Neuronal stem cell (in vitro differentiated cells): ENCODE measurements around the gene MCUR1.
A peak's percentile ranks its signal among the peaks of the same experiment; 100 is the strongest.

Experiments
- DNase-seq: peaks from one replicate; pipeline ENCODE4 v3.0.0-alpha.2; 2013; ENCODE audit warnings: low spot score
- H2AFZ ChIP-seq: one replicate; pipeline ENCODE4 v1.6.1; 2013; ENCODE audit warnings: mild to moderate bottlenecking, low read length, inconsistent platforms
- H2AK5ac ChIP-seq: 2 replicates; pipeline ENCODE4 v1.6.1; 2013; ENCODE audit warnings: low read depth, mild to moderate bottlenecking, inconsistent platforms, low read length, moderate library complexity, mixed read lengths
- H2BK120ac ChIP-seq: 2 replicates; pipeline ENCODE4 v1.6.1; 2013; ENCODE audit warnings: low read depth, mild to moderate bottlenecking, inconsistent platforms, low read length, moderate library complexity, mixed read lengths
- H2BK12ac ChIP-seq: one replicate; pipeline ENCODE4 v1.6.1; 2013; ENCODE audit warnings: low read length, inconsistent platforms
- H2BK15ac ChIP-seq: 2 replicates; pipeline ENCODE4 v1.6.1; 2013; ENCODE audit warnings: mild to moderate bottlenecking, low read length, inconsistent platforms, mixed read lengths
- H2BK5ac ChIP-seq: one replicate; pipeline ENCODE4 v1.6.1; 2013; ENCODE audit warnings: inconsistent platforms, mild to moderate bottlenecking, low read length, moderate library complexity
- H3K14ac ChIP-seq: one replicate; pipeline ENCODE4 v1.6.1; 2013; ENCODE audit warnings: low read length, inconsistent platforms
- H3K18ac ChIP-seq: 2 replicates; pipeline ENCODE4 v1.6.1; 2013; ENCODE audit warnings: low read length, inconsistent platforms
- H3K23ac ChIP-seq: 2 replicates; pipeline ENCODE4 v1.6.1; 2013; ENCODE audit warnings: low read depth, mild to moderate bottlenecking, mixed read lengths, low read length, inconsistent platforms; ENCODE audit not compliant: poor library complexity
- H3K27ac ChIP-seq: replicated peaks from 3 replicates; pipeline ENCODE4 v1.5.1; 2013; ENCODE audit warnings: low read length, inconsistent platforms
- H3K27me3 ChIP-seq, 3 experiments: 2 replicates each; pipeline ENCODE4 v1.6.1; 2013; ENCODE audit warnings: low read length in 3 of 3, mild to moderate bottlenecking in 2 of 3, inconsistent platforms in 1 of 3, low read depth in 1 of 3, mixed read lengths in 1 of 3, moderate library complexity in 1 of 3; ENCODE audit not compliant: control insufficient read depth in 3 of 3, insufficient read depth in 3 of 3
- H3K36me3 ChIP-seq, 2 donors: replicated peaks in 1 of 2; 2 replicates each; pipeline ENCODE4 v1.6.1; 2013; ENCODE audit warnings: low read length in 2 of 2; ENCODE audit not compliant: control insufficient read depth in 2 of 2, insufficient read depth in 2 of 2
- H3K4ac ChIP-seq: 2 replicates; pipeline ENCODE4 v1.6.1; 2013; ENCODE audit warnings: inconsistent platforms, mild to moderate bottlenecking, low read length, moderate library complexity
- H3K4me1 ChIP-seq, 2 donors: 1 replicate in 1 of 2; 2 replicates in 1 of 2; pipeline ENCODE4 v1.6.1; 2013; ENCODE audit warnings: low read length in 2 of 2, low read depth in 1 of 2; ENCODE audit not compliant: control insufficient read depth in 2 of 2, insufficient read depth in 1 of 2
- H3K4me2 ChIP-seq: one replicate; pipeline ENCODE4 v1.6.1; 2013; ENCODE audit warnings: mild to moderate bottlenecking, low read length, inconsistent platforms; ENCODE audit not compliant: insufficient read depth, poor library complexity, severe bottlenecking
- H3K4me3 ChIP-seq, 2 donors: 2 replicates each; pipeline ENCODE4 v1.5.1; 2013; ENCODE audit warnings: low read length in 2 of 2, mild to moderate bottlenecking in 2 of 2, inconsistent platforms in 1 of 2, moderate library complexity in 1 of 2
- H3K79me1 ChIP-seq: one replicate; pipeline ENCODE4 v1.6.1; 2013; ENCODE audit warnings: low read depth, mild to moderate bottlenecking, inconsistent platforms, low read length, moderate library complexity
- H3K9ac ChIP-seq: one replicate; pipeline ENCODE4 v1.6.1; 2013; ENCODE audit warnings: mild to moderate bottlenecking, low read depth, low read length, inconsistent platforms; ENCODE audit not compliant: poor library complexity
- H3K9me3 ChIP-seq, 2 donors: replicated peaks in 1 of 2; 2 replicates each; pipeline versions ENCODE3 to v1.6.1; 2013; ENCODE audit warnings: low read length in 2 of 2, mild to moderate bottlenecking in 2 of 2, inconsistent platforms in 1 of 2, low read depth in 1 of 2, mixed read lengths in 1 of 2, moderate library complexity in 1 of 2; ENCODE audit not compliant: control insufficient read depth in 2 of 2, insufficient read depth in 1 of 2
- H4K8ac ChIP-seq: one replicate; pipeline ENCODE4 v1.6.1; 2013; ENCODE audit warnings: low read depth, mild to moderate bottlenecking, inconsistent platforms, low read length, moderate library complexity
- H4K91ac ChIP-seq: one replicate; pipeline ENCODE4 v1.6.1; 2013; ENCODE audit warnings: low read length, low read depth, mild to moderate bottlenecking, inconsistent platforms; ENCODE audit not compliant: poor library complexity
- WGBS, 2 donors: extraction: QIAGEN DNeasy Blood & Tissue Kit; methylation state at CpG; one replicate each; pipeline ENCODE4 v1.1.7; 2013; ENCODE audit warnings: missing lambda C conversion rate in 2 of 2, mixed read lengths in 1 of 2; ENCODE audit not compliant: insufficient read length in 2 of 2, insufficient replicate concordance in 1 of 2; ENCODE audit errors: extremely low coverage in 2 of 2; 5-methylcytosine and 5-hydroxymethylcytosine counted together

Gene MCUR1

DNA sequence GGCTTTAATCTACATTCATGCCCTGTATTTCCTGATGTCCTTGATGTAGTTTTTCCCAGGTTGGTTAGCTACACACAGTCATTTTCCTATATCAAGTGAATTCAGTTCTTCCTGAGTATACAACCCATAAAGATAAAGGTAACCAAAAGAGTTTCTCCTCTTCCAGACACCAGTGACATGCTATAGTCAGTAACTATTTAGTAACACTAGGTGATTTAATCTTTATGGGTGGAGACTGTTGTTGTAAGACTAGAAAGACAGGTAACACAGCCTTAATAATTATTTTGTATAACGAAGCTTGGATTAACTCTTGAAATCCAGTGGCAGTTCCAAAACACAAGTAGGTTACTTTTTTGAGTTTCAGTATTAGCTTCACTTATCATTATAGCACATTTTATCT is 17.6 kb downstream of the MCUR1 start:
- Histone ChIP-seq H4K91ac (no peak overlapping the region), H3K4ac (no peak overlapping the region), H3K4me1 (no peaks in the 10 kb centered on the region), H2AFZ (no peak overlapping the region), H3K36me3 (peaks cover 12 to 85% of the 10 kb centered on the region in 2 donors), H2BK12ac (no peak overlapping the region), H3K4me3 (no peak overlapping the region), H2BK15ac (no peak overlapping the region), H2BK5ac (no peak overlapping the region), H3K9ac (no peak overlapping the region), H3K14ac (no peak overlapping the region), H3K23ac (no peak overlapping the region), H3K27ac (no peak overlapping the region), H2AK5ac (no peak overlapping the region), H3K79me1 (no peaks in the 10 kb centered on the region), H2BK120ac (no peak overlapping the region), H3K9me3 (no peaks in the 10 kb centered on the region), H4K8ac (no peak overlapping the region), H3K27me3 (no peaks in the 10 kb centered on the region), H3K18ac (no peak overlapping the region), H3K4me2 (no peak overlapping the region)
- WGBS, 2 donors = no CpG with 5 or more reads among the region's 1 CpG
- DNase-seq = no peak

- Histone ChIP-seq H3K9ac (no peak overlapping the region), H2BK12ac (no peak overlapping the region), H4K91ac (no peak overlapping the region), H3K36me3 (peaks cover 13 to 85% of the 10 kb centered on the region in 2 donors), H2BK15ac (no peak overlapping the region), H3K79me1 (no peaks in the 10 kb centered on the region), H3K4me2 (no peak overlapping the region), H2BK120ac (no peak overlapping the region), H2AK5ac (no peak overlapping the region), H3K27ac (no peak overlapping the region), H3K4me1 (no peaks in the 10 kb centered on the region), H3K27me3 (no peaks in the 10 kb centered on the region), H3K4ac (no peak overlapping the region), H3K23ac (no peak overlapping the region), H2BK5ac (no peak overlapping the region), H3K4me3 (no peak overlapping the region), H4K8ac (no peak overlapping the region), H2AFZ (no peak overlapping the region), H3K14ac (no peak overlapping the region), H3K18ac (no peak overlapping the region), H3K9me3 (no peaks in the 10 kb centered on the region)
- DNase-seq = peak; percentile 78
- no CpG with 5 or more reads among the region's 8 CpGs for WGBS, 2 donors
These were observed 19.2 kb downstream of the MCUR1 start for GRCh38 chr6:13795041-13795750.

DNA sequence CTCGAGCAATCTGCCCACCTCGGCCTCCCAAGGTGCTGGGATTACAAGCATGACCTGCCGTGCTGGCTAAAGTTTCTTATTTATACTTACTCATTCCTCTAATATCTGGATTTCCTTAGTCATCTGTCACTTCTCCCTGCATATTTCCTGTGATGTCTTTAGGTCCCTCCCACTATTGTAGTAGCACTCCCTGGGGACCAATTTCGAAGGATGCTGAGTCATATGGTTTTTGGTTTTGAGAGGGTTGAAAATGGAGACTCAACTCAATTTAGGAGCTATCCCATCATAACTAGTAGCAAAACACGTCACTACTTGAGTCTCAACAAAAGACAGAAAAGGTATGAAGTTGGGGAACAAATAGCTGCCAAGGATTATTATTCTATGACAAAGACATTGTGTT is 20.2 kb downstream of the MCUR1 start:
- no peak overlapping the region for H3K4me3 ChIP-seq
- no CpG with 5 or more reads among the region's 5 CpGs for WGBS, 2 donors
- no peak overlapping the region for H2BK5ac ChIP-seq
- H3K14ac ChIP-seq = no peak overlapping the region
- no peak overlapping the region for H2AFZ ChIP-seq
- H3K23ac ChIP-seq = no peak overlapping the region
- no peak overlapping the region for H4K8ac ChIP-seq
- no peak overlapping the region for H3K9ac ChIP-seq
- no peak overlapping the region for H2BK12ac ChIP-seq
- no peak overlapping the region for H3K4ac ChIP-seq
- no peak overlapping the region for H3K27ac ChIP-seq
- no peak for DNase-seq
- no peaks in the 10 kb centered on the region for H3K79me1 ChIP-seq
- no peaks in the 10 kb centered on the region for H3K9me3 ChIP-seq
- peaks cover 12 to 86% of the 10 kb centered on the region in 2 donors for H3K36me3 ChIP-seq
- H3K18ac ChIP-seq = no peak overlapping the region
- H2AK5ac ChIP-seq = no peak overlapping the region
- no peak overlapping the region for H3K4me2 ChIP-seq
- no peak overlapping the region for H2BK120ac ChIP-seq
- H4K91ac ChIP-seq = no peak overlapping the region
- H3K4me1 ChIP-seq = no peaks in the 10 kb centered on the region
- no peak overlapping the region for H2BK15ac ChIP-seq
- H3K27me3 ChIP-seq = no peaks in the 10 kb centered on the region

GRCh38 chr6:13789746-13790145 is 24.6 kb downstream of the MCUR1 start:
- H3K4me3 ChIP-seq = no peak overlapping the region
- no peak overlapping the region for H3K4me2 ChIP-seq
- H2BK12ac ChIP-seq = no peak overlapping the region
- H4K91ac ChIP-seq = no peak overlapping the region
- no peak overlapping the region for H4K8ac ChIP-seq
- no peak overlapping the region for H3K9ac ChIP-seq
- H3K4ac ChIP-seq = no peak overlapping the region
- no peaks in the 10 kb centered on the region for H3K9me3 ChIP-seq
- H2BK5ac ChIP-seq = no peak overlapping the region
- H3K79me1 ChIP-seq = no peaks in the 10 kb centered on the region
- H2AK5ac ChIP-seq = no peak overlapping the region
- H3K27ac ChIP-seq = no peak overlapping the region
- no peak overlapping the region for H3K23ac ChIP-seq
- no peak overlapping the region for H2BK15ac ChIP-seq
- H3K18ac ChIP-seq = no peak overlapping the region
- H2BK120ac ChIP-seq = no peak overlapping the region
- H3K27me3 ChIP-seq = no peaks in the 10 kb centered on the region
- peaks cover 6 to 67% of the 10 kb centered on the region in 2 donors for H3K36me3 ChIP-seq
- no CpG with 5 or more reads among the region's 1 CpG for WGBS, 2 donors
- no peak overlapping the region for H3K14ac ChIP-seq
- no peak overlapping the region for H2AFZ ChIP-seq
- peaks cover 2 to 11% of the 10 kb centered on the region in 2 donors for H3K4me1 ChIP-seq
- no peak for DNase-seq
